Ectodermal cell (in vitro differentiated cells): ENCODE data around the gene ERC2.

Experiments used
- H3K27ac ChIP-seq: 2 replicates; pipeline ENCODE4 v1.7.0; 2013; ENCODE audit warnings: mild to moderate bottlenecking, low read depth, low read length; ENCODE audit not compliant: insufficient read depth, poor library complexity, severe bottlenecking
- H3K27me3 ChIP-seq: 2 replicates; pipeline ENCODE4 v1.7.0; 2013; ENCODE audit warnings: mild to moderate bottlenecking, low read length; ENCODE audit not compliant: insufficient read depth, control insufficient read depth, poor library complexity, severe bottlenecking
- H3K36me3 ChIP-seq: one replicate; pipeline ENCODE4 v1.7.0; 2013; ENCODE audit warnings: low read length; ENCODE audit not compliant: control insufficient read depth, insufficient read depth
- H3K4me1 ChIP-seq: one replicate; pipeline ENCODE4 v1.7.0; 2013; ENCODE audit warnings: low read length; ENCODE audit not compliant: control insufficient read depth, insufficient read depth
- H3K4me3 ChIP-seq: 2 replicates; pipeline ENCODE4 v1.7.0; 2013; ENCODE audit warnings: low read depth, low read length, control low read depth; ENCODE audit not compliant: insufficient read depth
- H3K9me3 ChIP-seq: 2 replicates; pipeline ENCODE4 v1.7.0; 2013; ENCODE audit warnings: mild to moderate bottlenecking, low read length, moderate library complexity; ENCODE audit not compliant: control insufficient read depth
- WGBS, 2 experiments: methylation state at CpG; one replicate each; pipeline ENCODE4 v1.1.7; 2013; ENCODE audit warnings: missing lambda C conversion rate in 2 of 2; 5-methylcytosine and 5-hydroxymethylcytosine counted together

ERC2 gene

GRCh38 chr3:55534876-55535275 is 933.4 kb downstream of the ERC2 start:
- H3K9me3 ChIP-seq = no peaks in the 10 kb centered on the region
- no peak overlapping the region for H3K27ac ChIP-seq
- no peaks in the 10 kb centered on the region for H3K27me3 ChIP-seq
- 91 to 92% methylated on average over 2 of the region's 2 CpGs for WGBS, 2 experiments
- H3K4me3 ChIP-seq = no peak overlapping the region
- H3K4me1 ChIP-seq = peaks cover 24% of the 10 kb centered on the region
- no peaks in the 10 kb centered on the region for H3K36me3 ChIP-seq

GRCh38 chr3:55532806-55533205 is 935.5 kb downstream of the ERC2 start:
- Histone ChIP-seq H3K9me3 (no peaks in the 10 kb centered on the region), H3K27ac (no peak overlapping the region), H3K4me1 (peaks cover 11% of the 10 kb centered on the region), H3K4me3 (no peak overlapping the region), H3K27me3 (no peaks in the 10 kb centered on the region), H3K36me3 (no peaks in the 10 kb centered on the region)
- WGBS, 2 experiments = 89 to 90% methylated on average over 3 of the region's 3 CpGs

- Histone ChIP-seq H3K4me3 (no peak overlapping the region), H3K9me3 (no peaks in the 10 kb centered on the region), H3K4me1 (peaks cover 4% of the 10 kb centered on the region), H3K36me3 (no peaks in the 10 kb centered on the region), H3K27ac (no peak overlapping the region), H3K27me3 (no peaks in the 10 kb centered on the region)
- WGBS, 2 experiments = 66 to 81% methylated on average over 1 of the region's 1 CpG
Measured at GRCh38 chr3:55531321-55531720, 936.9 kb downstream of the ERC2 start.

GRCh38 chr3:55527361-55527760 is 940.9 kb downstream of the ERC2 start:
- H3K27me3 ChIP-seq = no peaks in the 10 kb centered on the region
- H3K36me3 ChIP-seq = no peaks in the 10 kb centered on the region
- WGBS, 2 experiments = 93 to 99% methylated on average over 4 of the region's 4 CpGs
- peaks cover 6% of the 10 kb centered on the region for H3K4me1 ChIP-seq
- no peaks in the 10 kb centered on the region for H3K9me3 ChIP-seq
- no peak overlapping the region for H3K4me3 ChIP-seq
- no peak overlapping the region for H3K27ac ChIP-seq

- Histone ChIP-seq H3K4me1 (peaks cover 15% of the 10 kb centered on the region), H3K4me3 (no peak overlapping the region), H3K27ac (no peak overlapping the region), H3K27me3 (no peaks in the 10 kb centered on the region), H3K36me3 (no peaks in the 10 kb centered on the region), H3K9me3 (no peaks in the 10 kb centered on the region)
- WGBS, 2 experiments = 89 to 93% methylated on average over 10 of the region's 10 CpGs
Measured at GRCh38 chr3:55526332-55527030, 941.8 kb downstream of the ERC2 start.

- no peak overlapping the region for H3K4me3 ChIP-seq
- H3K36me3 ChIP-seq = no peaks in the 10 kb centered on the region
- no peak overlapping the region for H3K27ac ChIP-seq
- H3K27me3 ChIP-seq = no peaks in the 10 kb centered on the region
- no peaks in the 10 kb centered on the region for H3K9me3 ChIP-seq
- H3K4me1 ChIP-seq = peaks cover 17% of the 10 kb centered on the region
- 93 to 94% methylated on average over 3 of the region's 3 CpGs for WGBS, 2 experiments
Measured at GRCh38 chr3:55525436-55525835, 942.8 kb downstream of the ERC2 start.

- Histone ChIP-seq H3K4me3 (no peak overlapping the region), H3K4me1 (peaks cover 17% of the 10 kb centered on the region), H3K27ac (no peak overlapping the region), H3K27me3 (no peaks in the 10 kb centered on the region), H3K9me3 (no peaks in the 10 kb centered on the region), H3K36me3 (no peaks in the 10 kb centered on the region)
- 92 to 97% methylated on average over 3 to 4 of the region's 4 CpGs for whole genome bisulfite sequencing, 2 experiments
Measured at GRCh38 chr3:55524565-55525244, 943.6 kb downstream of the ERC2 start.

GRCh38 chr3:55523471-55523870 is 944.8 kb downstream of the ERC2 start:
- H3K27me3 ChIP-seq = no peaks in the 10 kb centered on the region
- H3K4me1 ChIP-seq = peaks cover 21% of the 10 kb centered on the region
- WGBS, 2 experiments = 95 to 96% methylated on average over 2 of the region's 2 CpGs

GRCh38 chr3:55521738-55522421 is 946.4 kb downstream of the ERC2 start:
- 37% methylated on average over 5 to 6 of the region's 6 CpGs for WGBS, 2 experiments
- Histone ChIP-seq H3K4me1 (peaks cover 21% of the 10 kb centered on the region), H3K36me3 (no peaks in the 10 kb centered on the region), H3K27ac (no peak overlapping the region), H3K4me3 (no peak overlapping the region), H3K27me3 (no peaks in the 10 kb centered on the region), H3K9me3 (no peaks in the 10 kb centered on the region)

More at GRCh38 chr3:55523471-55523870, 944.8 kb downstream of the ERC2 start:
- H3K27ac ChIP-seq = no peak overlapping the region
- no peaks in the 10 kb centered on the region for H3K36me3 ChIP-seq
- H3K4me3 ChIP-seq = no peak overlapping the region
- no peaks in the 10 kb centered on the region for H3K9me3 ChIP-seq

- no peaks in the 10 kb centered on the region for H3K27me3 ChIP-seq
- H3K4me1 ChIP-seq = peaks cover 21% of the 10 kb centered on the region
- no peak overlapping the region for H3K27ac ChIP-seq
- H3K36me3 ChIP-seq = no peaks in the 10 kb centered on the region
- H3K9me3 ChIP-seq = no peaks in the 10 kb centered on the region
- no peak overlapping the region for H3K4me3 ChIP-seq
- 59 to 61% methylated on average over 9 of the region's 9 CpGs for WGBS, 2 experiments
Measured at GRCh38 chr3:55521064-55521737, 947.1 kb downstream of the ERC2 start.
